Measurements from ENCODE around the gene CEMIP2.
"Not testable (repeated sequence)": the region's sequence is repeated elsewhere in the genome, so short reads cannot be mapped to it uniquely, and the experiment has no call there.

The CEMIP2 gene, protein sequence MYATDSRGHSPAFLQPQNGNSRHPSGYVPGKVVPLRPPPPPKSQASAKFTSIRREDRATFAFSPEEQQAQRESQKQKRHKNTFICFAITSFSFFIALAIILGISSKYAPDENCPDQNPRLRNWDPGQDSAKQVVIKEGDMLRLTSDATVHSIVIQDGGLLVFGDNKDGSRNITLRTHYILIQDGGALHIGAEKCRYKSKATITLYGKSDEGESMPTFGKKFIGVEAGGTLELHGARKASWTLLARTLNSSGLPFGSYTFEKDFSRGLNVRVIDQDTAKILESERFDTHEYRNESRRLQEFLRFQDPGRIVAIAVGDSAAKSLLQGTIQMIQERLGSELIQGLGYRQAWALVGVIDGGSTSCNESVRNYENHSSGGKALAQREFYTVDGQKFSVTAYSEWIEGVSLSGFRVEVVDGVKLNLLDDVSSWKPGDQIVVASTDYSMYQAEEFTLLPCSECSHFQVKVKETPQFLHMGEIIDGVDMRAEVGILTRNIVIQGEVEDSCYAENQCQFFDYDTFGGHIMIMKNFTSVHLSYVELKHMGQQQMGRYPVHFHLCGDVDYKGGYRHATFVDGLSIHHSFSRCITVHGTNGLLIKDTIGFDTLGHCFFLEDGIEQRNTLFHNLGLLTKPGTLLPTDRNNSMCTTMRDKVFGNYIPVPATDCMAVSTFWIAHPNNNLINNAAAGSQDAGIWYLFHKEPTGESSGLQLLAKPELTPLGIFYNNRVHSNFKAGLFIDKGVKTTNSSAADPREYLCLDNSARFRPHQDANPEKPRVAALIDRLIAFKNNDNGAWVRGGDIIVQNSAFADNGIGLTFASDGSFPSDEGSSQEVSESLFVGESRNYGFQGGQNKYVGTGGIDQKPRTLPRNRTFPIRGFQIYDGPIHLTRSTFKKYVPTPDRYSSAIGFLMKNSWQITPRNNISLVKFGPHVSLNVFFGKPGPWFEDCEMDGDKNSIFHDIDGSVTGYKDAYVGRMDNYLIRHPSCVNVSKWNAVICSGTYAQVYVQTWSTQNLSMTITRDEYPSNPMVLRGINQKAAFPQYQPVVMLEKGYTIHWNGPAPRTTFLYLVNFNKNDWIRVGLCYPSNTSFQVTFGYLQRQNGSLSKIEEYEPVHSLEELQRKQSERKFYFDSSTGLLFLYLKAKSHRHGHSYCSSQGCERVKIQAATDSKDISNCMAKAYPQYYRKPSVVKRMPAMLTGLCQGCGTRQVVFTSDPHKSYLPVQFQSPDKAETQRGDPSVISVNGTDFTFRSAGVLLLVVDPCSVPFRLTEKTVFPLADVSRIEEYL (N-terminal part only)

DNA sequence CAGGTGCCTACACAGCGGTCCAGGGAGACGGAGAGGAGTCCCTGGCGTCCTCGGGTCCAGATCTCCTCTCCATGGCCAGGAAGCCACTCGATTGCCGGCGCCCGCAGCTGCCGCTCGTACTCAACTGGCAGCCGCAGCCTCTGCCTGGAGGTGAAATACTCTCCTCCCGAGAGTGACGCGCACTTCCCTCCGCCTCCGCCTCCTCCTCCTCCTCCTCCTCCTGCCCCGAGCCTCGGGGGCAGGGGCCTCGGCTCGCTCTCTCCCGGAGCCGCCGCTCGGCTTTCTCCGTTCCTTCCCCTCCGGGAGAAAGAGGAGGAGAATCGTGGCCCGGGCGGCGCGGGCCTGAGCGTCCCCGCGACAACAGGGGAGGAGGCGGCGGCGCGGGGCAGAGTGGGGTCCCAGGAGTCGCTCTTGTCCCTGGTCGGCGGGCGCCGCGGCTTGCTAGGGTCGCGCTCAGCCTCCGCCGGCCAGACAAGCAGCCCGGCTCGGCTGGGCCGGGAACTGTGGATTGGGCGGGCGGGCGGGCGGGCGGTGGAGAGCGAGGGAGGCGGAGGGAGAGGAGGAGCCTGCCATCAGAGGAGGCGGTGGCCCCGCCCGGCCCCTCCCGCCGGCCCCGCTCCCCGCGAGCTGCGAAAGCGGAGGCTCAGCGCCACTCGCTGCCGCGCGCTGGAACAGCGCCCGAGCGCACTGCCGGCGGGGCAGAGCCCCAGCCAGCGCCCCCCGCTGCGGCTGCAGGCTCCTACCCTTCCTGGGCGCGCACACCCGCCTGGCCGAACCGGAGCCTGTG lies at the start of gene CEMIP2:
Gene CEMIP2 (minus strand): TSS at position 126 of the 787 bp plus-strand sequence. CDS start 18,140 bp downstream, outside the sequence.
- peak; percentile 81 for DNase-seq (ENCODE audit: low spot score)

DNA sequence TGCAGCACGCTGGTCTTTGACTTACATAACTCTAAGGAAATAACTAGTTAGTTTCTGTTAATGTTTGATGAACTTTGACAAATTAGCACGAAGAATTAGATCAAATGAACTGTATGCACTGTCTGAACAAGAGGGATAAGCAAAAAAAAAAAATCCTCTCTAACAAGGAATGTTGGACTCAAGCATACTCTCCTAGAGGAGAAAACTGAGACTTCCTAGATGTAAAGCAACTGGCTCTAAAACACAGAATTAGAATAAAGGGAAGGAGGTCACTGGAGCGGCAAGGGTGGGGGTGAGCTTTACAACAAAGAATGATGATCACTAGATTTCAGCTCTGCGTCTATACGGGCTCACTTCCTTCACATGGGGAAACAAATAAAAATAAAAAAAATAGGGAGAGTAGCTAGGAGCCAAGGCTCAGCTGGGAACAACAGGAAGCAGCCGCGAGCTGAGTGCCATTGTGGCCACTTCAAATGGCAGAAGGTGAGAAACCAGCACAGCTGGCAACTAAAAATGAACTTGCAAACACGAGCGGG lies 48.7 kb upstream of the CEMIP2 start:
- no peak for DNase-seq (ENCODE audit: low spot score)

DNA sequence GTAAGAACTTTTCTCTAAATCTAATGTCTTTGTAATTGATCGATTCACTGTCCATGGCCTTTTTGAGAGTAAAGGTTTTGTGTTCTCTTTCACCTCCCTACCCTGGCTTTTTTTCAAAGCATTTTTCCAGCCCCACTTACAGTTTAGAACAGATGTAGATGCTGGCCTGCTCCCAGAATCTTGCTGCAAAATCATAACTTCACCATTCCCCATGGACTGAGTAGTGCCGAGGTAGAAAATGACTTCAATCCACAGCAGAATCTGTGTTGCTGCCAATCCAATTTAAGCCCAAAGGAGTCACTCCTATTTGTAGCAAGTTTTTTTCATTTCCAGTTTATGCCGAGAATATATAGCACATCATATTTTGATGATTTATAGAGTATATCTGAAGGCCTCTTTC lies 46.5 kb upstream of the CEMIP2 start:
- DNase-seq (ENCODE audit: low spot score), result no peak

DNA sequence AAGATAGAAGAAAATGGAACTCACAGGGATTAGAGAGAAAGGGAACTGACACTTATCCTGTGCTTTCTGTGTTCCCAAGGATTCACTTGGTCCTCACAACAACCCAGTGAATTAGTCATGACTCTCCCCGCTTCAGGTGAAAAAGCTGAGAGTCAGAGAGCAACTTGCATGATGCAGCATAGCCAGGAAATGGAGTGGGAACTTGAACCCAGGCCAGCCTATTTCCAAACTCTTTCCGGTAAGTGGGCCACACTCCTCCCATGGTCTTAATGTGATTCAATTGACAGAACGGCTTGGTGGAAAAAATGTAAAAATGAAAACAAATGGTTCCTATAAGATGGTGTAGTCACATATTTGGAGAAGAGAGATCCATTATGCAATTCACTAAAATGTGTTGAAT lies 45.9 kb upstream of the CEMIP2 start:
- DNase-seq (ENCODE audit: low spot score), result no peak

DNA sequence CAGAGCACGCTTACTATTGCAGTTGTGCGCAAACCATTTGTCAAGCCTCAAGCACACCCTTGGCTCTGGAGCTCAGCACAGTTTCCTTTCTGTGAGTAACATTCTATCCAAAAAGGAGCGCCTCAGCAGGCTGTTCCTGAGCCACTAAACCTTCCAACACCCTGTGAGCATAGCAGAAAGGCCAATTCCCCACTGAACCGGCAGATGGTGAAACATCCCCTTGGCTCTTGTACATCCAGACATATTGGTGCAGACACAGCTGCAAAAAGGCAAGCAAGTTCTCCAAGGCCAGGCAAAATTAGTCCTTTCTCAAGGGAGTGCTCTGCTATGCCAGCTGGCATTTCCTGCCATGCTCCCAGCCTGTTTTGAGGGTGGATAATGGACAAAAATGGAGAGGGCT lies 44.1 kb upstream of the CEMIP2 start:
- peak; percentile 11 for DNase-seq (ENCODE audit: low spot score)

DNA sequence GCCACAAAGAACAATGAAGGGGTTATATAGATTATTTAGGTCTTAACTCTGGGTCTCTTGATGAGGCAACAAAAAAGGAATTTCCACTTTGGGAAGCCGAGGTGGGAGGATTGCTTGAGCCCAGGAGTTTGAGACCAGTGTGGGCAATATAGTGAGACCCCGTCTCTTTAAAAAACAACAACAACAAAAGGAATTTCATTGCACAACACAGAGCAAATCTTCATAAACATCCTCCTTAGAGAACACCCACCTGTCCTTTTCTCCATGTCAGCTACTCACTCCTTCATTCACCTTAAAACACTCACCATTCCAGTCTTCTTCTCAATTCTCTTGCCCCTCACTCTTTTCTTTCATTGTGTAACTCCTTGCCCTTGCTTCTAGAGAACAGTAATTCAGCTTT lies 39.8 kb upstream of the CEMIP2 start:
- no peak for DNase-seq (ENCODE audit: low spot score)

DNA sequence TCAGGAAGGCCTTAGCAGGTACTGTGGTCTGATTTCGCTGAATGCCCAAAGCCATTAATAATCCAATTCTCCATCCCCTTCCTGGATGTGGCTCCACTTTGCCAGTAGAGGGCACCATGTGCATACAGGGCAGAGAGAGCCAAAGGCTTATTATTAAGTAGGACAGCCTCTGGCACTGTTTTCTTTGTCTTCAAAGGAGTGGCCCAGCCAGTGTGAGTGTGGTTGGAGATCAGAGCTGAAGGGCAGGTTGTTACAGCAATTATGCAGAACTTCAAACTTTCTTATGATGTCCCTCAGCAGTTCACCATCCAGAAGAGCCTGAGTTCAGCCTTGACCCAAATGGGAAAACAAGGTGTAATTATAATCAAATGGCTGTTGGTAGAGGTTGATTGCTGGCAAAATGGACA lies 38.6 kb upstream of the CEMIP2 start:
- DNase-seq (ENCODE audit: low spot score), result peak; percentile 42

DNA sequence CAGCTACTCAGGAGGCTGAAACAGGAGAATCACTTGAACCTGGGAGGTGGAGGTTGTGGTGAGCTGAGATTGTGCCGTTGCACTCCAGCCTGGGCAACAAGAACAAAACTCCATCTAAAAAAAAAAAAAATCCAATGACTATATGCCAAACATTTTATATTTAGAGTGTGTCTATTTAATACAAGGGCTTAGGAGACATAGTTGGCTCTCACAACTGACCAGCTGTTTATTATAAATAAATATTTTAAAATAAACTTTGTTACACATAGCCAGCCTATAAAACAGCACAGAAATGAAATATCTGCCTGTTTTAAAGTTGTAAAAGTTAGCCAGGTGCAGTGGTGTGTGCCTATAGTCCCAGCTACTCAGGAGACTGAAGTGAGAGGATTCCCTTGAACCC lies 36.8 kb upstream of the CEMIP2 start:
- not testable (repeated sequence) for DNase-seq (ENCODE audit: low spot score)

DNA sequence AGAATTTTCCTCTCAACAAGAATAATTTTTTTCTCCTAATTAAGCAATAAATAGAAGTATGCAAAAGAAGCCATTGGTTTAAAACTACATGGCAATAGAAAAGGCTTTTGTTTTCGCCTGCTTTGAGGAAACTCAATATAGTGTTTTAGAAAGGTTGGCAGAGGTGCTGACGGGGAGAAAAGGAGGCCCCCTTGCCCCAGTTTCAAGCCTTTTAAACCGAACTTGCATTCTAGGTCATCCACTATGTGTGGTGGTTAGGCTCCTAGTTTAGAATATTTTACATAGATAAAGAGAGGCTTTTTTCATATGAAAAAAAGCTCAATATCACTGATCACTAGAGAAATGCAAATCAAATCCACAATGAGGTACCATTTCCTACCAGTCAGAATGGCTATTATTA lies 33.5 kb upstream of the CEMIP2 start:
- DNase-seq (ENCODE audit: low spot score), result no peak

DNA sequence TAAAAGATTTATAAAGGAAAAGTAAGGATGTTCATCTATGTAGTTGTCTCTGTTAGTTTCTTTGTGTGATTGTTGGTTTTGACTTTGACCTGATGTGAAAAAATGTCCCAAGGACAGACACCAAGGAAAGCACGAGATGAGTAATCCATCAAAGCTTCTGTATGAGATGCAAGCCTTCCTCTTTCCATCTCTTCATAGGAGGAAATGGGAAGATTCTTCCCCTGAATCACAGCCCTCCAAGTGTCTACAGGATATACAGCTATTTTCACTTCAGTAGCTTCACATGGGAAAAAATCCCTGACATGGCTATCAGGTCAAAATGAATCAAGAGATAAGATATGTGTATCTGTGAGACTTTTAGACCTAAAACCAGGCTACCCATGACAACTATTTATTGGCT lies 29.0 kb upstream of the CEMIP2 start:
- DNase-seq (ENCODE audit: low spot score), result no peak

DNA sequence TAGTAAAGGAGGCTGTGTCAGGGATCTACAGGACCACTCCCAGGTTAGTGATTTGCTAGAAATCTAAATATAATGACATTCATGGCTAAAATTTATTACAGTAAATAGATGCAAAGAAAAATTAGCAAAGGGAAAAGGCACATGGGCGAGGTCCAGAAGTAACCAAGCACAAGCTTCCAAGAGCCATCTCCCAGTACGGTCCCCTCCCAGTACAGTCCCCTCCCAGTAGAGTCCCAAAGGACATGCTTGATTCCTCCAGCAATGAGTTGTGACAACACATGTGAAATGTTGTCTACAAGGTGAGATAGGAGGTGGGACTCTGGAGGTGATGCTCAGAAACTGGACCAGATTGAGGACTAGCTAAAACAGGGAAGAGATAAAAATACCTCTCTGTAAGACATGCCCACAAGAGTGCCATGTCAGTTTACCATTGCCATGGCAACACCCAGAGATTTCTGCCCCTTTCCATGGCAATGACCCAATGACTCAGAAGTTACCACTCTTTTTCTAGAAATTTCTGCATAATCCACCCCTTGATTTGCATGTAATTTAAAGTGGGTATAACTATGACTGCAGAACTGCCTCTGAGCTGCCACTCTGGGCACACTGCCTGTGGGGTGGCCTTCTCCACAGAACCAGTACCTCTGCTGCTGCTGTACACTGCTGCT lies 27.9 kb upstream of the CEMIP2 start:
- no peak for DNase-seq (ENCODE audit: low spot score)

DNA sequence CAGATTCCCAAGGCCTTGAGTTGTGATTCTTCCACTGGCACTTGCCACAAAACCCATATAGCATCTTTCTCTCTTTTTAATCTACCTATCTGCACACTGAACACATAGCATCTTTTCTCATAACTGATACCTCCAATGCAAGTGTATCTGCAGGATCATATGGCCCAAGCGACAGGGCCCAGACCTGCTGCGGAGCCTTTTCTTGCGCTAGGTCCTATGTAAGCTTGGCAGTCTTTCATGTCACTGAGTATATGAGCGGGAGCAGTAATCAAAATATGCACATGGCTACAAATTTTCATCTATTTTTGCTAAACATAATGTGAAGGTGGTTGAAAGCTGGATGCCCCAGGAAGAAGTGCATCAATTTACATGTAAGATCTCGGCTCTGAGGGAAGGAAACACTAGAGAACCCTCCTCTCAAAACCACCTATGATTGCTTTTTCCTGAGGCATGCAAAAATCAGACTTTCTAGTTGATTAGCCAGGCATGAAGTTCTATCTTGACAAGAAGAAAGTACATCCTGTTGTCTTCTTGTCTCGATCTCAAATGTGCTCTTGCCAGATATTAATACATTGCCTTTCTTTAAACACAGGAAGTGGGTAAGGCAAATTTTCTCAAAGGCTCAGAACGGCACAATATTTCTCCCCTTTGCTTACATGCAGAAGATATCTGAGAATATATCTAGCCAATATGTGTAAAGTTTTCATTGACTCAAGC lies 26.9 kb upstream of the CEMIP2 start:
- DNase-seq (ENCODE audit: low spot score), result no peak

DNA sequence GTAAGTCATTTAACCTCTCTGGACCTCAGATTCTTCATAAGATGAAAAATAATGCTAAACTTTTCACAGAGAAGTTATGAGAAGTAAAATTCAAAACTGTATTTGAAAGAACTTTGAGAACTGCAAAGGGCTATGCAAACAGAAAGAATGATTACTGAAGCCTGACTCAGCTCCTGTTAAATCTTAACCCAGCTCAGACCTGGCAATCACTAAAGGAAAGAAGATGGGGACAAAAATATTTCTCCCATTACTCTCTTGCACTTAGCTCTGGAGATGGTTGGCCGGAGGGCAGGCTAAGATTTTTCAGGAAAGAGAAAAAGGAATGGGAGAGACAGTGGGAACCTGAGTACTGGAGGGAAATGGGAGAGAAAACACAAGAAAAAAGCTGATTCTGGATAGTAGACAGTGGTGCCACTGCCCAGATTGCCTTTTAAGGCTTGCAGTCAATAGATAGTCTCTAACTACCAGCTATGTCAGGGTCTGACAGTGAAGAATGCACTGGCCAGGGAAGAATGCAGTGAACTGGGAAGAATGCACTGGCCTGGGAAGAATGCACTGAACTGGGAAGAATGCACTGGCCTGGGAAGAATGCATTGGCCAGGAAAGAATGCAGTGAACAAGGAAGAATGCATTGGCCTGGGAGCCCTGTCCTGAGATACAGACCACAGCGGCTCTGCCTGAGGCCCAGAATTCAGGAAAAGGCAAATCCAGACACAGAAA lies 25.2 kb upstream of the CEMIP2 start:
- peak; percentile 38 for DNase-seq (ENCODE audit: low spot score)

DNA sequence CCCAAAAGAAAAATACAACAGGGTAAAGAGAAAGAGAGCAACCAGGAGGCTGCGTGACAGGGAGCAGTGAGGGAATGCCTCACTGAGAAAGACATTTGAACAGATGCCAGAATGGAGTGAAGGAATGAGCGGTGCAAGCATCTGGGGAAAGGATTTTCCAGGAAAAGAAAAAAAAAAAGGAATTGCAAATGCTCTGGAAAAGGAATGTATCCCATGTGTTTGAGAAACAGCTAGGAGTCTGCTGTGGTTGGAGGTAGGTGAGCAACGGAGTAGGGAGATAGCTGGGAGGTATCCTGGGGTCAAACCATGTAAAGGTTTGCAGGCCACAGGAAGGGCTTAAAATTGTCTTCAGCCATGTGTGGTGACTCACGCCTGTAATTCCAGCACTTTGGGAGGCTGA lies 23.6 kb upstream of the CEMIP2 start:
- DNase-seq (ENCODE audit: low spot score), result no peak

DNA sequence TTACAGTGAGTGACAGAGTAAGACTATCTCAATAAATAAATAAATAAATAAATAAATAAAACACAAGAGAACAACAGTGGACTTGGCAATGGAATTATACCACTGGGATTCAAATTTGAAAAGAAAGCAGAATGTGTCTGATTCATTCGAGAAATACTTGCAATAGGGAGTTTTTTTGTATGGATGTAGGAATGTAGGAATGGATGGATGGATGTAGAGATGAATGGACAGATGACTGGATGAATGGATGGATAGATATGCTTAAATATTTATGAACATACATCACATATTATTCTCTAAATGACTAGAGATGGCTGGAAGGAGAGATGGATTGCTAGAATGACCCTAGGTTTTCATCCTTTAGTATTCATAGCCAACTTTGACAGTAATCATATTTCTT lies 22.0 kb upstream of the CEMIP2 start:
- no peak for DNase-seq (ENCODE audit: low spot score)

DNA sequence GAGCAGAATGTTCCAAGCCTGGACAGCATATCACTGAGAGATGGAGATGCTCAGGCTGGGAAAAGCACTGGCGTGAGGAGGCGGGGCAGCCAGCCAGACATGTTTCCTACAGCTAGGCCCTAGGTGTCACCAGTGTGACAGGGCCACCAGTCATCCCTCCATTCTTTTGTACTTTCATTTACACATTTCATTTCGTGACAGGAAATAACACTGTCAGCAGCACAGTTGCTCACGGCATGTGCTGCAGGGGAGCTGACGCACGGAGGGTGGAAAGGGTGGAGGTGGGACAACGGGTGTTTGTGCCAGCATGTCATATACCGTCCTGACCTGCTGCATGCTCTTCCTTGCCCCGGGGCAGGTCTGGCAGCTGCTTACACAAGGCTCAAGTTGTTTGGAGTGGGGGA lies 14.8 kb upstream of the CEMIP2 start:
- no peak for DNase-seq (ENCODE audit: low spot score)

DNA sequence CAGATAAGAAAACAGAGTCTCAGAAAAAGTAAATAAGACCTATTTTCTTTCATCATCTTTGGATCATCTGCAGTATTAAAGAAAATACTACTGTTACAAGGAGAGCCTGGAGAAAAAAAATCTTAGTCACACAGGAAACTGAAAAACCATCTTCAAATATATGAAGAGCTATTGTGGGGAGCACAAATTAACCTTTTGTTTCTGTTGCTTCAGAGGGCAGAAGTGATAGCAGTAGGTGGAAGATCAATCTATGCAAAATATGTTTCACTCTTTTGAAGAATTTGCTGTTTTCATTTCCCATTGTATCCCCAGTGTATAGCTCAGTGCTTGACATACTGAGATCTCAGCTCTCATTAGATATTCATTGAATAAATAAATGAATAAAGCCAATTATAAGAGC lies 13.1 kb upstream of the CEMIP2 start:
- DNase-seq (ENCODE audit: low spot score), result no peak

DNA sequence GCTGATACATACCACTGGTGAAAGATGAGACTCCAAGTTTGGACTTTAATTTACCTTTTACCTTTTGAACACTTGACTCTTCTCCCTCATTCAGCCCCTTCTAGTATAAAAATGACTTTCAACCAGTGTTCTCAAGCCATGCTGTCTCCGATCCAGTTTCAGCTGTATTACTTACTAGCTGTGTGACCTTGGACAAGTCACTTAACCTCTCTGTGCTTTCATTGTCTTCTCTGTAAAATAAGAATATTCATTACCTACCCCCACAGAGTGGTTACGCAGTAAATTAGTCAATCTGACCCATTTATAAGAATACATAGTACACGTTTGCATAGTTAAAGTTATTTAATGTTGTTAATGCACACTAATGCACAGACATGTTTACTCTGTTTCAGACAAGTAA lies 12.6 kb upstream of the CEMIP2 start:
- DNase-seq (ENCODE audit: low spot score), result no peak

DNA sequence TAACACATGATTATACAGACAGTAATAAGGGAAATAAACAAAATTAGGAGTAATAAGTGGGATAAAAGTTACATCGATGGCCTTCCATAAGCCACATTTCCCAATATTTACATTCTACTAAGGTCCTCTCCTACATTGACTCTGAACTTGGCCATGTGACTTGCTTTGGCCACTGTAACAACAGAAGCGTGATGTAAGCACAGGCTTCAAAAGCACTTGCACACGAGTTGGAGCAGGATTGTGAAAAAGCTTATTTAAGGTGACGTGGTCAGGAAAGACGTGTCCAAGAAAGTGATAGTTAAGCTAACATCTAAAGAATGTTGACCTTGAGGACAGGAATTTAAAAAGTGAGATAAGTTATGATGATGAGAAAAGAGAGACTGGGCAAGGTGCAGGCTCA lies 9.8 kb upstream of the CEMIP2 start:
- DNase-seq (ENCODE audit: low spot score), result no peak

Data from hepatic stellate cell (primary cell).